Measurements from ENCODE around the gene LYZL4. TPM values are rescaled to one million over a fixed set of nuclear protein-coding genes. Genes with fewer than 3 reads are reported as not detected.

Gene LYZL4
- total RNA-seq, 1 donor from 2014 or later = not detected

DNA sequence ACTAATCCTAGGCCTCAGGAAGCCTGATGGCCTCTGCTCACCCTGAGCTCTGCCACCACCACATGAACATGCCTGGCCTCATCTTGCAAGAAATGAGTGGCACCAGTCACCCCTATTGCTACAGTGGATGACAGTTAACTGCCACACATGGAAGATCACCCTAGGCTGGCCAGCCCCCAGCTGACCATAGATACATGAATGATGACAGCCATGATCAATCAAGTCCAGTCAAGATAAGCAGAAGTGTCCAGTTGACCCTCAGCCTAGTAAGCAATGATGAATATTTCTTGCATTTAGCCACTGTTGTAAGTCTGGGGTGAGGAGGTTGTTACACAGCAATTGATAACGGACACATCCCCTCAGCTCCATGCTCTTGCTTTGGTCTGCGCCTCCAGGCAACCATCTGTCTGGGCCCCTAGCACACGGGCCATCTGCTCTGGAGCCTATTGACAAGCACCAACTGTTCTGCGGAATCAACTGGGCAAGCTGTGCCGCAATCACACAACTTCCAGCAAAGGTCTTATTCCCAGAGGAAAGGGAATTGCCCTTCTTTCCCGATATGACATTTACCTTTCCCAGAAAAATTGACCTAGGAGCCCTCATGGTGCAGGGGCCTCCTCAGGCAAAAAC is 2.2 kb upstream of the LYZL4 start:
- Mint-ChIP-seq H3K4me1 (no peaks in the 10 kb centered on the region), H3K36me3 (ENCODE audit: low read depth) (no peaks in the 10 kb centered on the region), H3K27me3 (peaks cover 20% of the 10 kb centered on the region), H3K27ac (no peak overlapping the region), H3K4me3 (no peak overlapping the region), H3K9me3 (no peaks in the 10 kb centered on the region)
- DNase-seq (no peak), ATAC-seq (ENCODE audit: low read depth) (no peak)
- CTCF ChIA-PET = no interaction called here
- POLR2A ChIA-PET = no interaction called here
- TF ChIP-seq, protein P1, sequence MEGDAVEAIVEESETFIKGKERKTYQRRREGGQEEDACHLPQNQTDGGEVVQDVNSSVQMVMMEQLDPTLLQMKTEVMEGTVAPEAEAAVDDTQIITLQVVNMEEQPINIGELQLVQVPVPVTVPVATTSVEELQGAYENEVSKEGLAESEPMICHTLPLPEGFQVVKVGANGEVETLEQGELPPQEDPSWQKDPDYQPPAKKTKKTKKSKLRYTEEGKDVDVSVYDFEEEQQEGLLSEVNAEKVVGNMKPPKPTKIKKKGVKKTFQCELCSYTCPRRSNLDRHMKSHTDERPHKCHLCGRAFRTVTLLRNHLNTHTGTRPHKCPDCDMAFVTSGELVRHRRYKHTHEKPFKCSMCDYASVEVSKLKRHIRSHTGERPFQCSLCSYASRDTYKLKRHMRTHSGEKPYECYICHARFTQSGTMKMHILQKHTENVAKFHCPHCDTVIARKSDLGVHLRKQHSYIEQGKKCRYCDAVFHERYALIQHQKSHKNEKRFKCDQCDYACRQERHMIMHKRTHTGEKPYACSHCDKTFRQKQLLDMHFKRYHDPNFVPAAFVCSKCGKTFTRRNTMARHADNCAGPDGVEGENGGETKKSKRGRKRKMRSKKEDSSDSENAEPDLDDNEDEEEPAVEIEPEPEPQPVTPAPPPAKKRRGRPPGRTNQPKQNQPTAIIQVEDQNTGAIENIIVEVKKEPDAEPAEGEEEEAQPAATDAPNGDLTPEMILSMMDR (IDR thresholded peaks at IDR 0.05) = no peak
- intact Hi-C loops (cut with micrococcal nuclease) = no loop called here

DNA sequence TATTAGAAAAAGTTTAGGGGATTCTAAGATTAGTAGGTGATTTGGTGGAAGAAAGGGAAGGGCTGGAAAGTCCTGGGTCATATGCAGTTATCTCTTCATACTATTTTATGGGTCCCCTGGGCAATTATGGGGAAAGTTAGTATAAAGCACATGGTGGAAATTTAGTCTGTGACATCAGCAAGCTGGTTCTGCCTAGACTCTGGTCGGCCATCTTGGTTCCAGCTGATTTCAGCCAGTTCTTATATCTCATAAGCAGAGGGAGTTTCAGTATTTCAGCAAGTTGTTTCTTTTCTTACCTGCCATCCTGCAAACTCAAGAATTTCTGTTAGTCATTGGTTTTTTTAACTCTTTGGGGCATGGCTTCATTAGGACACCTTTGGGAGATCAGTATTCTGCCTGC is 1.0 kb upstream of the LYZL4 start:
- no peaks in the 10 kb centered on the region for H3K9me3 Mint-ChIP-seq
- TF ChIP-seq, protein P1 (IDR thresholded peaks at IDR 0.05) = no peak
- H3K36me3 Mint-ChIP-seq (ENCODE audit: low read depth) = no peaks in the 10 kb centered on the region
- no peak for ATAC-seq (ENCODE audit: low read depth)
- H3K27me3 Mint-ChIP-seq = peaks cover 20% of the 10 kb centered on the region
- H3K4me3 Mint-ChIP-seq = no peak overlapping the region
- intact Hi-C loops (cut with micrococcal nuclease) = no loop called here
- no peak overlapping the region for H3K27ac Mint-ChIP-seq
- H3K4me1 Mint-ChIP-seq = no peaks in the 10 kb centered on the region
- DNase-seq = no peak
- POLR2A ChIA-PET = no interaction called here
- CTCF ChIA-PET = no interaction called here

DNA sequence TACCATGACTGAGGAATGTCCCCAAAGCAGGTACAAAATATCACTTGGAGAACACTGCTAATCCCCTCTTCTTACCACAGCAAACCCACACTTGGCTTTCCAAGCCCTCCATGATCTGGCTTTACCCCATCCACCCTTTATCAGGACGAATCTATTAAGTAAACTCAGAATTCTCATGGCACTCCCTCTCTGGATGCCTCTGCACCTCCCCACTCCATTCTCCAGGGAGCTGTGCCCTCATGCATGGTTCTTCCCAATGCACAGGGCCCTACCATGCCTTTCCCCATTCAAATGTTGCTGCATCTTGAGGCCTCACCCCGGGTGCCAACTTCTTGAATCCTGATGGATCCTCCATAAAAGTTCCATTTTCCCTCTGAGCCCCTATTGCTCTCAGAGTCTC is 2.3 kb downstream of the LYZL4 start:
- H3K9me3 Mint-ChIP-seq = no peaks in the 10 kb centered on the region
- H3K27me3 Mint-ChIP-seq = peaks cover 6% of the 10 kb centered on the region
- no peaks in the 10 kb centered on the region for H3K36me3 Mint-ChIP-seq (ENCODE audit: low read depth)
- no peak overlapping the region for H3K4me3 Mint-ChIP-seq
- DNase-seq (no peak), ATAC-seq (ENCODE audit: low read depth) (no peak)
- TF ChIP-seq, protein P1 (IDR thresholded peaks at IDR 0.05) = no peak
- H3K27ac Mint-ChIP-seq = no peak overlapping the region
- ChIA-PET POLR2A (no interaction called here), CTCF (no interaction called here)
- H3K4me1 Mint-ChIP-seq = no peaks in the 10 kb centered on the region
- intact Hi-C loops (cut with micrococcal nuclease) = no loop called here

DNA sequence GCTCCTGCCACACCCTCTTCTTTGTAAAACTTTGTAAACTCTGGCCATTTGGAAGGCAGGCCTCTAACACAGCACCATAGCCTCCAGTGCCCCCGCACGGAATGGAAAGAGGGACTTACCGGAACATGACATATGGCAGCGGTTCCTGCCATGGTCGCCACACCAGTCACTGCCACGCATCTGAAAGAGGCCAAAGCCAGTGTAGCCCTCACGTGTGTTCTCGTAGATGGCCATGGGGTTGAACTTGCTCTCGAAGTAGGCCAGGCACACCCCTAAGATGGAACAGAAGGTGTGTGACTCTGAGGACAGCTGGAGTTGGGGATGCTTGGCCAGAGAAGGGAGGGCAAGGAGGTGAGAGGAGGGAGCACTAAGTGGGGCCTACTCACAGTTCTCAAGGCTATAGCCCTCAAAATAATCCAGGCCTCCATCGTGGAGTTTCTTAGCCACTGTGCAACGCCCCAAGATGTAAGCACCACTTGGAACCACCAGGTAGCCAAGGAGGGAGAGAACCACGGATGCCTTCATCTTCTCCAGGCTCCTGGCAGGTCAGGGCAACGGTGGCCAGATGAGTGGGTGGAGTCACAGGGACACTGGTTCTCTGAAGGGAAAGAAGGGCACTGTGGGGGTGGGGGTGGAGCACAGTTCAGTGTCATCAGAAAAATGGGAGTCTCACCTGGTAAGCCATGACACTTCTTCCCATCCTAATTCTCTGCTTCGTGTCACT is 3.5 kb downstream of the LYZL4 start:
- TF ChIP-seq, protein P1 (IDR thresholded peaks at IDR 0.05) = no peak
- Mint-ChIP-seq H3K4me1 (no peaks in the 10 kb centered on the region), H3K9me3 (no peaks in the 10 kb centered on the region), H3K36me3 (ENCODE audit: low read depth) (no peaks in the 10 kb centered on the region), H3K4me3 (no peak overlapping the region), H3K27me3 (peaks cover 6% of the 10 kb centered on the region), H3K27ac (no peak overlapping the region)
- ChIA-PET POLR2A (no interaction called here), CTCF (no interaction called here)
- DNase-seq (no peak), ATAC-seq (ENCODE audit: low read depth) (no peak)
- intact Hi-C loops (cut with micrococcal nuclease) = no loop called here

DNA sequence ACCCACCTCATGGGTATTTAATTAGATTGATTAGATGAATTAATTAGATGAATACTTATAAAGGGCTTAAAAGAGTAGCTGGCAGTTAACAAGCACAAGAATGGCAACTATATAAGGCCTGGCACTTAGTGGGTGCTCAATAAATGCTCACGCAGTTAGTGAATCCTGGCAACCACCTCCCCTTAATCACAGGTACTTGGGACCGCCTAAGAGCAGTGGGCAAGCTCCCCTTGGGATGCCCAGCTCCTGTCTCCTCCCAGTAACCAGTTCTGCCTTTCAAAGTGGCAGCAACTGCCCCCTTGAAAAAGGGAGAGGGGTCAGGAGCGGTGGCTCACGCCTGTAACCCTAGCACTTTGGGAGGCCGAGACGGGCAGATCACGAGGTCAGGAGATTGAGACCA is 4.6 kb downstream of the LYZL4 start:
- POLR2A ChIA-PET = no interaction called here
- Mint-ChIP-seq H3K4me3 (no peak overlapping the region), H3K36me3 (ENCODE audit: low read depth) (no peaks in the 10 kb centered on the region), H3K9me3 (no peaks in the 10 kb centered on the region), H3K27me3 (peaks cover 6% of the 10 kb centered on the region), H3K4me1 (no peaks in the 10 kb centered on the region), H3K27ac (no peak overlapping the region)
- intact Hi-C loops (cut with micrococcal nuclease) = no loop called here
- DNase-seq = no peak
- no peak for ATAC-seq (ENCODE audit: low read depth)
- CTCF ChIA-PET = no interaction called here
- TF ChIP-seq, protein P1 (IDR thresholded peaks at IDR 0.05) = no peak

Data from activated B cell treated with CpG ODN at 0.5 μM for 24 hours (primary cell).